HG03060 (cell line): ENCODE results near the gene ADAM21.
"Not testable (repeated sequence)": the region's sequence is repeated elsewhere in the genome, so short reads cannot be mapped to it uniquely, and the experiment has no call there.

ENCODE experiments used
- ATAC-seq: cut with Tn5 transposase; IDR thresholded peaks from one replicate; pipeline ENCODE4 v1.9.1; 2021; ENCODE audit warnings: low read depth, moderate number of reproducible peaks; ENCODE audit not compliant: unreplicated experiment

The ADAM21 gene

DNA sequence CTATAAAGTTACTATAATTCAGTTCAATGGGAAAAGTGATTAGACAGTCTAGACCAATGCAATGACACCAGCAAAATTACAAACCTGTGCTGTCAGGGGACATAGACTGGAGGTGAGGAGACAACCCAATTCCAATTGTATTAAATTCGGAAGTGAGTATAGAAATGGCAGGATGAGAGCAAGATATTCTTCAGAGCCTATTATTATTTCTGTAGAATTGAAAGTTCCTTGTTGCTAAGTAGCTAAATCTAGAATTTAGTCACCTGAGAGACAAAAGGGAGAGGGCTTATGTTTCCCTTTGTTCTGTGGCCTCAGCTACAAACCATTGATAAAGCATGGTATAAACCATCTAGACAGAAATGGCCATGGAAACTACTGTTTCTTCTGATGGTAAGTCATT is at the start of gene ADAM21:
Gene ADAM21 (plus strand): TSS at position 301 of the 400 bp plus-strand sequence. CDS start 5,326 bp downstream, outside the sequence.
- ATAC-seq, result no peak

DNA sequence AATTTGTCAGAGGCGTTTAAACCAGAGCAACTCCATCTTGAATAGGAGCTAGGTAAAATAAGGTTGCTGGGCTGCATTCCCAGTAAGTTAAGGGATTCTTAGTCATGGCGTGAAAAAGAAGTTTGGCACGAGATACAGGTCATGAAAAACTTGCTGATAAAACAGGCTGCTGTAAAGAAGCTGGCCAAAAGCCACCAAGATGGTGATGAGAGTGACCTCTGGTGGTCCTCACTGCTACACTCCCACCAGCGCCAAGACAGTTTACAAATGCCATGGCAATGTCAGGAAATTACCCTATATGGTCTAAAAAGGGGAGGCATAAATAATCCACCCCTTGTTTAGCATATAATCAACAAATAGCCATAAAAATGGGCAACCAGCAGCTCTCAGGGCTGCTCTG is 48.6 kb upstream of the ADAM21 start:
- not testable (repeated sequence) for ATAC-seq

GRCh38 chr14:70406216-70406615 is 45.8 kb upstream of the ADAM21 start:
- not testable (repeated sequence) for ATAC-seq

DNA sequence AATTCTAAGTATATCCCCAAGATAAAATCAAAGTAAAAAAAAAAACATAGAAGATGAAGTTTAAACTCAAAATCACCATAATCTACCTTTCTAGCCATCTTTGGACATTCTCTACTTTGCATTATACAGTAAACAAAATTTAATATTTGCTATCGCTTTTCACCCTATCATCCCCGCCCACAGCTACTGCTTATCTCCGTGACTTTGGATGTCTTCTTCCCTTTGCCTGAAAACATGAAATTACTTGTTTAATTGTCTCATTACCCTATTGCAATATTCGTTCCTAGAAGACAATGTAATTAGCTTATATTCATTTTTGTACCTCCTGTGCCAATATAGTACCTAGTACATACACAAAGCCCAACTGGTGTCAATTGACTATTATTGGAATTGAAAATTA is 44.4 kb upstream of the ADAM21 start:
- no peak for ATAC-seq

- ATAC-seq, result no peak
Measured at GRCh38 chr14:70415788-70416187, 36.2 kb upstream of the ADAM21 start.

GRCh38 chr14:70416338-70416724 is 35.6 kb upstream of the ADAM21 start:
- no peak for ATAC-seq

DNA sequence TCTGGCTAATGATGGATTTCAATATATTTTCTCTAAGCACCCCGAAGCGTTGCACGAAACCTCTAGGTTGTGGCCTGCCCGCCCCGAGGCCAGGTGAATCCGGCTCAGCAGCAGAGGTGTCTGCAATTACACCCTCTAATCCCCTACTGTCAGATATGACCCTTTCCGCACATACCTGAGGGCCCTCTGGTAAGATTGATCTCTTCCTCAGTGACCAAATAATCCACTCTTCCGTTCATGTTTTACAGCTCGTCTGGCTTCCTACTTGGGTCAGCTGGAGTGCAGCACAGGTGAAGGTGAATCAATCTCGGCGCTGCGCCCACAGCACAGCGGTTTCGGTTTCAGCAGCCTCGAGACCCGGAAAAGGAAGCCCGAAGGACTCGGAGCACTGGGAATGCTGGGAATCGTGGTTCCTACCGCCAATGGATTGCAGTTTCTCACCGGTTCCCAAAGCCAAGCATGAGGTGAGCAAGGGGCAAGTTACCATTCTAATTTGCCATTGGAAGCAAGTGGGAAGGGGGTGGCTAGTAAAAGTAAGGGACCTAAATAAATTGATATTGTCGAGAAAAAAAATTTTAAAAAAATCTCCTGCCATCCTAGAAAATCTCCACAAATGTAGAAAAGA is 35.1 kb upstream of the ADAM21 start, which contains the start of gene SYNJ2BP:
Gene SYNJ2BP (minus strand): TSS at position 366 of the 625 bp plus-strand sequence. CDS start 127 bp downstream, at position 239.
- ATAC-seq, result no peak

DNA sequence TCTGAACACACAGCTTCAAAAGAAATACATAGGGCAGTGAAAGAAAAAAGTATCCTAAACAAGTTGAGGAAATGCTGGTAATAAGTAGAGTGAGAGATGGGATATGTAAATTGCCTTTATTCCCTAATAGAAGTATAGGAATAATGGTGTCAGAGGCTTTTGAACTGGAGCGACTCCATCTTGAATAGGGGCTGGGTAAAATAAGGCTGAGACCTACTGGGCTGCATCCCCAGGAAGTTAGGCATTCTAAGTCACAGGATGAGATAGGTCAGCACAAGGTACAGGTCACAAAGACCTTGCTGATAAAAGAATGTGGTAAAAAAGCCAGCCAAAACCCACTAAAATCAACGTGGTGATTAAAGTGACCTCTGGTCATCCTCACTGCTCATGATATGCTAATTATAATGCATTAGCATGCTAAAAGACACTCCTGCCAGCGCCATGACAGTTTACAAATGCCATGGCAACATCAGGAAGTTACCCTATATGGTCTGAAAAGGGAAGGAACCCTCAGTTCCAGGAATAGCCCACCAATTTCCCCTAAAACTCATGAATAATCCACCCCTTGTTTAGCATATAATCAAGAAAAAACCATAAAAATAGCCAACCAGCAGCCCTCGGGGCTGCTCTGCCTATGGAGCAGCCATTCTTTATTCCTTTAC is 32.6 kb upstream of the ADAM21 start:
- ATAC-seq, result not testable (repeated sequence)

- ATAC-seq, result no peak
Measured at GRCh38 chr14:70422538-70422937, 29.4 kb upstream of the ADAM21 start.

- ATAC-seq, result no peak
Measured at GRCh38 chr14:70425354-70425753, 26.6 kb upstream of the ADAM21 start.

- not testable (repeated sequence) for ATAC-seq
Measured at GRCh38 chr14:70426555-70426954, 25.4 kb upstream of the ADAM21 start.

DNA sequence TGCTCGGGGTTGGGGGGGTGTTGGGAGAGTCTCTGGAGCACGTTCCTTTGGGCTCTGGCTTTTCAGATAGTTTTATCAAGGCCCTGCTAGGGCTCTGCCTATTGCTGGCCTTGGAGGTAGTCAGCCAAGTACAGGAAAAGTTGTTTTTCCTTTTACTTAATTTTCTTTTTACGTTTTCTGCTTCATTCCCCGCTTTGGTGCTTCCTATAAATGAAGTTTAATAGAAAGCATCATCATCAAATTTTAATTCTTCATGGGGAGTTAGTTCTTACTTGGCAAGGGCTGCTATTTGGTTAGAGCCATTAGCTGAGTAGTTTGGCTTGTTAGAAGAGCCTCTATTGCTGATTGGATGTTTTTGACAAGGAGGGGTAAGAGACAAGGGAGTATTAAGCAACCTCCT is 15.1 kb upstream of the ADAM21 start:
- no peak for ATAC-seq

DNA sequence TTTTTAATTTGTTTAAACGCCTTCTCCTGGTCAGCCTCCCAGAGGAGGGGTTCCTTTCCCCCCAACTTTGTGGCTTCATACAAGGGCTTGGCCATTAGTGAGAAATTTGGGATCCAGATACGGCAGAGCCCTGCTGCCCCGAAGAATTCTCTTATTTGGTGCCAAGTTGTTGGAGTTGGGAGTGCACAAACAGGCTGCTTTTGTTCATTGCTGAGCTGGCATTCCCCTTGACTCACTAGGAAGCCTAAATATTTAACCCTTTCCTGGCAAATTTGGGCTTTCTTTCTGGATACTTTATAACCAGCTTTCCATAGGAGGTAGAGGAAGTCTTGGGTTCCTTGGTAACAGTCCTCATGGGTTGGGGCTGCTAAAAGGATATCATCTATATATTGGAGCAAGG is 10.3 kb upstream of the ADAM21 start:
- ATAC-seq, result no peak

DNA sequence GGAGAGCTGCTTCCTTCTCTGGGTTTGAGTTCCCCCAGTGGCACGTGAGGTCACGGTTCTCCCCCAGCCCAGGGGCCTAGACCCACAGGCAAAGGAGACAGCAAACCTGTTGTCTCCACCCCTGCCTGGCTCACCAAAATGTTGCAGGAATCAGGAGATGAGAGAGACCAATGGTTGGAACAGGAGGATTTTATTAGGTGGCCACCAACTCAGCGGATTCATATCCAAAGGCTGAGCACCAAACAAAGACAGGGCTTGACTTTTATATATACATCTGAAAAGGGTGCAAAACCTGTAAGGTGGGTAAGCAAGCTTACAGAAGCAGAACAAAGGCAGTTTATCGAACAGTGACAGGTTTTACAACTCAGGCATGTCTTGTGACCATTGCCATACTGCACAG is 9.2 kb upstream of the ADAM21 start:
- no peak for ATAC-seq

DNA sequence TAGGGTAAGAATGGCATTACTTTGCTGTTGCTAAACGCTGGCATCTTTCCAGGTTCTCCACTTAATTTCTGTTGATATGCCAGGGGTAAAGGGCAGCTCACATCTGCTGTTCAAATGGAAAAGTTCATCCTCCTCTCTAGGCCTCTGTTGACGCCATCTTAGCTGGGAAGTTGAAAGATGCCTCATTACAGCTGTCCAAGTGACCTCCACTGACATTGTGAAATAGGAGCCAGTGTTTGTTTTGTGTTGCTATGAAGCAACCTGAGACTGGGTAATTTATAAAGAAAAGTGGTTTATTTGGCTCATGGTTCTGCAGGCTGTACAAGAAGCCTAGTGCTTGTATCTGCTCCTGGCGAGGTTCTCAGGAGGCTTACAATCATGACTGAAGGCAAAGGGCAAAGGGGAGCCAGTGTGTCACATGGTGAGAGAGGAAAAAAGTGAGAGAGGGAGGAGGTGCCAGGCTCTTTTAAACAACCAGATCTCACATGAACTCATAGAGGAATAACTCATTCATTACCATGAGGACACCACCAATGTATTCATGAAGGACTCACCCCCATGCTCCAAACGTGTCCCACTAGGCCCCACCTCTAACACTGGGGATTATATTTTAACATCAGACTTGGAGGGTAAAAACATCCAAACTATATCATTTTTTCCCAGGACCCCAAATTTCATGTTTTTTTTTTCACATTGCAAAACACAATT is 3.2 kb upstream of the ADAM21 start:
- no peak for ATAC-seq

DNA sequence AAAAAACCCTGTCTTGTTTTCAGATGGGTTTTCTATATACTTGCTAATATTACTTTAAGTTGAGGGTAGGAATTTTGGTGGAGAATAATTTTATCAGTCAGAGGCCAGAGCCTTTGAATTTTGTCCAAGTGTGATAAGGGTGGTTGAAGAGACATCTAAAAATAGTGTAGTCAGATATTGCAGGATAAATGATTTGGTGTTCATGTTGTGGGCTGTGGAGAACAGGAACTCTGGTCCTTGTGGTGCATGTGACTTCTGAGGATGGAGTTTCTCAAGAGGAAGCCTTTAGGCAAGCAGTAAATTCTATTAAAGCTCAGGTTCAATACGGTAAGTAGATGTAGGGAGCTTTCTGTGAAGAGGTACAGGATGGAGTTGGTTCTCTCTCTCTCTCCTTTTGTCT is 2.8 kb downstream of the ADAM21 start:
- no peak for ATAC-seq

GRCh38 chr14:70468731-70469130 is 16.8 kb downstream of the ADAM21 start:
- ATAC-seq, result no peak

- ATAC-seq, result not testable (repeated sequence)
Measured at GRCh38 chr14:70470863-70471563, 19.0 kb downstream of the ADAM21 start.

DNA sequence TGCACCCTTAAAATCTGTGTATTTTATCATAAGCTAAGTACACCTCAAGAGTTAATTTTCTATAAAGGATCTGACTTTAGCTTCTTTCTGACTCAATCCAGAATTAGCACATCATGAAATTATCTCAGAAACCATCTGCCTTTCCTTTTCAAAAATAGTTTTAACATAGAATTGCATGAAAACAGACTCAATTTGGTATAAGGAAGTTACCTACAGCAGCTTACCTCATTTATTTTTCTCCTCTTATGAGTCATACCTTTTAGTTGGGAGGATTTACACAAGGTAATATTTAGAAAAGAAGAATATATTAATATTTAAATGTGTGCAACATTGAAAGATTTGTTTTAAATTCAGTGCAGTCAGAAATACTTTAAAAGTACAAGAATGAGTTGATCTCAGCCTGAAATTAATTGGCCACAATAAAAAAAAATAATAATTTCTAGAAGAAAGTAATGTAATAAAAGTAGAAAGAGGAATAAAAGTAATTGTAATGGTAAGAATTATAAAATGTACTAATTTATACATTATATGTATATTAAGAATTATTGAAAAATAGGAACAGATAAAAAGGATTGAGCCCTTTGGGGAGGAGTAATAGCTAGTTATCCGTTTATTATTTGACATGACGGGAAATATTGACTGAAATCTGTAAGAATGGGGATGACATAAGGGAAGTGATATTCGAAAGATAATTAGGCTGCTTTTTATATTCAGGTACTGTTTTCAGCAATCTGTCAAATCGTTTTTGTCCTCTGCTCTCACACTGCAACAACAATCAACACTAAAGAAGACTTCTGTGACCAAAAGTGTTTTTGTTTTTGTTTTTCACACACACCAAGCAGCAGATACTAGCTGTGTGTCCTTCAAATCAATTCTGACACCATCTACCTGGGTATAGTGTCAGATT is 20.5 kb downstream of the ADAM21 start:
- no peak for ATAC-seq

- ATAC-seq, result no peak
Measured at GRCh38 chr14:70473825-70474224, 21.9 kb downstream of the ADAM21 start.
